Keratinocyte (primary cell): ENCODE results near the gene PPFIA1.

Experiments used
- CTCF ChIP-seq, 3 experiments: IDR thresholded peaks in 1 of 3; conservative IDR thresholded peaks in 1 of 3; optimal IDR thresholded peaks in 1 of 3; 2 replicates in 2 of 3; 3 replicates in 1 of 3; pipeline versions ENCODE3 to v1.5.1; 2011; ENCODE audit warnings: low read length in 3 of 3, mild to moderate bottlenecking in 3 of 3, moderate library complexity in 2 of 3, control low read depth in 1 of 3, inconsistent platforms in 1 of 3; ENCODE audit not compliant: insufficient read depth in 2 of 3; ENCODE audit errors: extremely low read depth in 1 of 3
- EZH2 ChIP-seq: IDR thresholded peaks from one replicate; pipeline ENCODE4 v1.6.1; 2012; ENCODE audit warnings: inconsistent platforms, mild to moderate bottlenecking, low read length, moderate library complexity

GRCh38 chr11:70377645-70378044 is 107.2 kb downstream of the PPFIA1 start:
- TF ChIP-seq CTCF (optimal IDR thresholded peaks at IDR 0.05 in 1 of 3, IDR thresholded peaks at IDR 0.05 in 1 of 3, conservative IDR thresholded peaks at IDR 0.05 in 1 of 3; ENCODE audit: extremely low read depth in 1 of 3, insufficient read depth in 2 of 3, low read length in 3 of 3): no peak
- no peak for TF ChIP-seq EZH2
